Aorta (tissue), 5 donors: ENCODE data around the gene RBM47. TPM values are rescaled to one million over a fixed set of nuclear protein-coding genes. Genes with fewer than 3 reads are reported as not detected.
"Not testable (repeated sequence)": the region's sequence is repeated elsewhere in the genome, so short reads cannot be mapped to it uniquely, and the experiment has no call there.

Experiments
- ATAC-seq: fragments of 200-7000 bp; cut with Tn5 transposase; one replicate; pipeline ENCODE4 v1.9.1; 2022; ENCODE audit warnings: moderate library complexity; ENCODE audit not compliant: low FRiP score
- DNase-seq, 2 donors: peaks; one replicate each; pipeline ENCODE4 v3.0.0-alpha.2; 2020
- H3K27ac ChIP-seq, 2 donors: one replicate each; pipeline ENCODE4 v1.5.1; 2013; ENCODE audit warnings: low read length in 2 of 2, mild to moderate bottlenecking in 2 of 2, moderate library complexity in 2 of 2, control low read depth in 1 of 2, inconsistent platforms in 1 of 2, low read depth in 1 of 2
- H3K27me3 ChIP-seq, 2 donors: one replicate each; pipeline ENCODE4 v1.6.1; 2013; ENCODE audit warnings: control low read depth in 1 of 2, low read length in 1 of 2, mild to moderate bottlenecking in 1 of 2, moderate library complexity in 1 of 2; ENCODE audit not compliant: insufficient read depth in 2 of 2, control insufficient read depth in 1 of 2
- H3K36me3 ChIP-seq, 2 donors: one replicate each; pipeline ENCODE4 v1.6.1; 2013; ENCODE audit warnings: control low read depth in 1 of 2, low read length in 1 of 2, mild to moderate bottlenecking in 1 of 2; ENCODE audit not compliant: insufficient read depth in 2 of 2, control insufficient read depth in 1 of 2
- H3K4me1 ChIP-seq, 2 donors: one replicate each; pipeline ENCODE4 v1.6.1; 2013; ENCODE audit warnings: low read length in 2 of 2, control low read depth in 1 of 2, mild to moderate bottlenecking in 1 of 2, moderate library complexity in 1 of 2; ENCODE audit not compliant: insufficient read depth in 2 of 2, control insufficient read depth in 1 of 2
- H3K4me3 ChIP-seq, 2 donors: one replicate each; pipeline ENCODE4 v1.5.1; 2013; ENCODE audit warnings: low read length in 2 of 2, control low read depth in 1 of 2, mild to moderate bottlenecking in 1 of 2
- H3K9me3 ChIP-seq: one replicate; pipeline ENCODE4 v1.6.1; 2013; ENCODE audit warnings: mild to moderate bottlenecking, low read length; ENCODE audit not compliant: control insufficient read depth
- WGBS, 2 donors: extraction: QIAGEN DNeasy Blood & Tissue Kit; methylation state at CpG; one replicate each; pipeline ENCODE4 v1.1.7; 2013; 5-methylcytosine and 5-hydroxymethylcytosine counted together
- intact Hi-C, 2 donors: fragments of 100-400 bp; cut with DNase I; formaldehyde crosslinking; loops; one replicate each; pipeline versions ENCODE4 v1.14.2 to v1.15.0; 2022
- polyA plus RNA-seq, 2 donors: library from polyadenylated mRNA; stranded (reverse); fragments of 200-250 nt; gene quantifications; one replicate each; pipeline ENCODE4 v1.2.3, GENCODE V29; 2013
- total RNA-seq, 2 donors: library from RNA; stranded (reverse); fragmentation: NEBNext Ultra II Directional; extraction: Animal tissue kit (Norgen Biotek cat#: 25700); gene quantifications; one replicate each; pipeline ENCODE4 v1.2.1, GENCODE V29; 2021
- donor health status: healthy with polysubstance abuse.
- donor health status: Bipolar disorder and iron deficiency.
- donor health status: DM: no; HTN: no; CAD: no.
- donor health status: DM: no; HTN: no; CAD: no.
- donor health status: DM: yes; HTN: yes; CAD: no.

The RBM47 gene
- total and polyA plus RNA-seq, 4 donors: 1.8 to 33.5 (median 23.1) TPM

DNA sequence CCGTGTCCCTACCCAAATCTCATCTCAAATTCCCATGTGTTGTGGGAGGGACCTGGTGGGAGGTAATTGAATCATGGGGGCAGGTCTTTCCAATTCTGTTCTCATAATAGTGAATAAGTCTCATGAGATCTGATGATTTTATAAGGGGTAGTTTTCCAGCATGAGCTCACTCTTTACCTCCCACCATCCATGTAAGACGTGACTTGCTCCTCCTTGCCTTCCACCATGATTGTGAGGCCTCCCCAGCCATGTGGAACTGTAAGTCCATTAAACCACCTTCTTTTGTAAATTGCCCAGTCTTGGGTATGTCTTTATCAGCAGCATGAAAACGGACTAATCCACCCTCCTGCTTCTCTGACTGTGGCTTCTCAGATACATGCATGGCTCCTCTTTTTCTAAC, 222.2 kb downstream of the RBM47 start:
- not testable (repeated sequence) for ATAC-seq, H3K4me3 ChIP-seq
- WGBS, 2 donors: 71 to 73% methylated on average over 3 of the region's 3 CpGs

DNA sequence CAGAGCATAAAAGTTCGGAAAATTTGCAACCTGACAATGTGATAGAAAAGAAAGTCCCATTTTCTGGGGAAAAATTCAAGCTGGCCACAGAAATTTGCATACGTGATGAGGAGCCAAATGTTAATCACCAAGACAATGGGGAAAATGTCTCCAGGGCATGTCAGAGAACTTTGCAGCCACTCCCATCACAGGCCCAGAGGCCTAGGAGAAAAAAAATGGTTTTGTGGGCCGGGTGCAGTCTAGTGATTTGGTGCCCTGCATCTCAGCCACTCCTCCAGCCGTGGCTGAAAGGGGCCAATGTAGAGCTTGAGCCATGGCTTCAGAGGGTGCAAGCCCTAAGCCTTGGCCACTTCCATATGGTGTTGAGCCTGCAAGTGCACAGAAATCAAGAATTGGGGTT, 223.3 kb downstream of the RBM47 start:
- H3K36me3 ChIP-seq: no peaks in the 10 kb centered on the region
- WGBS, 2 donors: 88 to 91% methylated on average over 4 of the region's 4 CpGs
- intact Hi-C loops: no loop called here
- DNase-seq: no peak
- no peak for ATAC-seq
- no peak overlapping the region for H3K4me3 ChIP-seq
- H3K27ac ChIP-seq: no peak overlapping the region
- H3K9me3 ChIP-seq: no peaks in the 10 kb centered on the region
- H3K27me3 ChIP-seq: no peaks in the 10 kb centered on the region
- H3K4me1 ChIP-seq: no peaks in the 10 kb centered on the region

More for the DNA sequence above, 222.2 kb downstream of the RBM47 start:
- H3K27ac ChIP-seq, H3K9me3 ChIP-seq, intact Hi-C loops, H3K36me3 ChIP-seq, DNase-seq, H3K4me1 ChIP-seq, H3K27me3 ChIP-seq: not testable (repeated sequence)

DNA sequence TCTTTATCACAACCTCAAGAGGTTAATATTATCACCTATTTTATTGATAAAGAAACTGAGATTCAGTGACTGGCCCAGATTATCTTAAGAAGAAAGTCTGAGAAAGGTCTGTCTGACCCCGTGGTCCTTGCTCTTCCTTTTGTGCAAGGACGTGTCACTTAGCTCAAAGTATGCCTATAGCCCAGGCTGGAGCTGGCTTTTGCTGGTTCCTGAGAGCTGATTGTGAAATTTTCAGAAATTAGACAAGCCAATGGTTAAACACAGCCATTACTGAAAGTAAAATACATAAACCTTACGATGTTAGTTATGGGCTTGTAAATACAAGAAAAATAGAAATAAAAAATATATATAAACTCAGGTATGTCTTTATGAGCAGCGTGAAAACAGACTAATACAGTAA, 224.5 kb downstream of the RBM47 start:
- intact Hi-C loops: no loop called here
- no peaks in the 10 kb centered on the region for H3K27me3 ChIP-seq
- WGBS, 2 donors: 86 to 88% methylated on average over 4 of the region's 4 CpGs
- DNase-seq (no peak), ATAC-seq (no peak)
- no peaks in the 10 kb centered on the region for H3K36me3 ChIP-seq
- no peak overlapping the region for H3K4me3 ChIP-seq
- H3K9me3 ChIP-seq: no peaks in the 10 kb centered on the region
- no peaks in the 10 kb centered on the region for H3K4me1 ChIP-seq
- H3K27ac ChIP-seq: no peak overlapping the region

DNA sequence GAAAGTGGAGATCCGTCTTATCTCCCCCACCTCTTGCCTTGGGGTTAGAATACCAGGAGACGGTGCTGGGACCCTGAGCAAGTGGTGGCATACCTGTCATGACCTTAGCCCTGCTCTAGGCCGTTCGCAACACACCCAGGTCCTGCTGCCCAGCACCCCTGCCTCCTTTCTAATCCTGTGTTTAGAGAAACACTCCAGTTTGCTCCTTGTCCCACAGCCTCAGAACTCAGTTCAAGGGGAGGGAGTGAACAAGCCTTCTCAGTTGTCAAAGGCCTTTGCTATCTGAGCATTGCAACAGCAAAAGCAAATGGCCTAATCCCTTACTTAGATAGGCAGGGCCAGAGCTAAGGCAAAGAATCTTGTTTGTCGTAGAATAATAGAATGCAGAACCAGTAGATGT, 226.6 kb downstream of the RBM47 start:
- intact Hi-C loops: no loop called here
- H3K27me3 ChIP-seq: no peaks in the 10 kb centered on the region
- H3K4me1 ChIP-seq: no peaks in the 10 kb centered on the region
- ATAC-seq: no peak
- no peaks in the 10 kb centered on the region for H3K9me3 ChIP-seq
- no peak overlapping the region for H3K27ac ChIP-seq
- no peak for DNase-seq
- no peaks in the 10 kb centered on the region for H3K36me3 ChIP-seq
- H3K4me3 ChIP-seq: no peak overlapping the region
- 80 to 85% methylated on average over 5 of the region's 5 CpGs for WGBS, 2 donors

DNA sequence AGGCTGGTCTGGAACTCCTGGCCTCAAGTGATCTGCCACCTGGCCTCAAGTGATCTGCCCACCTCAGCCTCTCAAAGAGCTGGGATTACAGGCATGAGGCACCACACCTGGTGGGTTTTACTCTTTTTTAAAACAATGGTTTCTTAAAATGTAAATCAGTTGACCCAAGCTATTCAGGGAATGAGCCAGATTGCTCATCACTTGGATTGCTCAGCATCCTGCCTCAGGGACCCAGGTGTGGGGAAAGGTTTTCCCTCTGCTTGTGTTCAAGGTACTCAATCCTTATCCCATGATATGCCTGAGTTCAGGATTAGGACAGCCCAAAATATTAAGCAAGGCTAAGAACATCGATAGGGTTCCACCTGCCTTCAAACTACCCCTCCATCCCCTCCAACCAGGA, 227.1 kb downstream of the RBM47 start:
- no peaks in the 10 kb centered on the region for H3K36me3 ChIP-seq
- intact Hi-C loops: no loop called here
- no peak for DNase-seq
- no peaks in the 10 kb centered on the region for H3K9me3 ChIP-seq
- 93 to 100% methylated on average over 1 of the region's 1 CpG for WGBS, 2 donors
- no peak overlapping the region for H3K4me3 ChIP-seq
- no peaks in the 10 kb centered on the region for H3K27me3 ChIP-seq
- no peaks in the 10 kb centered on the region for H3K4me1 ChIP-seq
- no peak overlapping the region for H3K27ac ChIP-seq
- ATAC-seq: no peak

DNA sequence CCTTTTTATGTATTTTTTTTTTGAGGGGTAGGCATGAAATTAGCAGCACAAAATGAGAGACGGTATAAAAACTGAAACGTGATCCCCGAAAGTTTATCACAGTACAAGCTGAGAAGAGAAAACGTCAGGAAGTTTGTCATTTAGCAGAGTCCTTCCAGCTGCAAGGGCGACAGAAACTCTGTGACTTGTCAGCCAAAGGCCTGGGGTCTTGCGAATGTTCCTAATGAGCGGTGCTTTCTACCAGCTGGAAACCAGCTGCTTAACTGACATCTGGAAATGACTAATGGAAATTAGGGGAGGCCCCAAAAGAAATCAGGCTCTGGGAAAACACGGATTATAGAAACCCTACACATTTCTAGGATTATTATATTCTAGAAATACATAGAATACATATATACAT, 228.0 kb downstream of the RBM47 start:
- ATAC-seq (no peak), DNase-seq (no peak)
- Histone ChIP-seq H3K27ac (no peak overlapping the region), H3K36me3 (no peaks in the 10 kb centered on the region), H3K9me3 (no peaks in the 10 kb centered on the region), H3K27me3 (no peaks in the 10 kb centered on the region), H3K4me1 (no peaks in the 10 kb centered on the region), H3K4me3 (no peak overlapping the region)
- intact Hi-C loops: no loop called here
- WGBS, 2 donors: 40 to 41% methylated on average over 8 of the region's 8 CpGs

DNA sequence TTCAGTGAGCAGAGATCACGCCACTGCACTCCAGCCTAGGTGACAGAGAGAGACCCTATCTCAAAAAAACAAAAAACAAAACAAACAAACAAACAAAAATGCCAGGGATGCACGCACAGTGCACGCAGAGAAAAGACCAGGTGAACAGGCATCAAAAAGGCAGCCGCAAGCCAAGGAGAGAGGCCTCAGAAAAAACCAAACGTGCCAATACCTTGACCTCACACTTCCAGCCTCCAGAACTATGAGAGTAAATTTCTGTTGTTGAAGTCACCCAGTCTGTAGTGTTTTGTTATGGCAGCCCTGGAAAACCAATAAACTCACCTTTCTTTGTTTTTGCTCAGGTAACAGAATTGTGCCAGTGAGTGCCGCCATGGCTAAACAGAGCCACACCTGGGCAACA, 228.6 kb downstream of the RBM47 start:
- Histone ChIP-seq H3K27me3 (no peaks in the 10 kb centered on the region), H3K36me3 (no peaks in the 10 kb centered on the region), H3K9me3 (no peaks in the 10 kb centered on the region), H3K27ac (no peak overlapping the region), H3K4me3 (no peak overlapping the region), H3K4me1 (no peaks in the 10 kb centered on the region)
- 91 to 93% methylated on average over 6 of the region's 6 CpGs for WGBS, 2 donors
- ATAC-seq (no peak), DNase-seq (no peak)
- intact Hi-C loops: no loop called here

DNA sequence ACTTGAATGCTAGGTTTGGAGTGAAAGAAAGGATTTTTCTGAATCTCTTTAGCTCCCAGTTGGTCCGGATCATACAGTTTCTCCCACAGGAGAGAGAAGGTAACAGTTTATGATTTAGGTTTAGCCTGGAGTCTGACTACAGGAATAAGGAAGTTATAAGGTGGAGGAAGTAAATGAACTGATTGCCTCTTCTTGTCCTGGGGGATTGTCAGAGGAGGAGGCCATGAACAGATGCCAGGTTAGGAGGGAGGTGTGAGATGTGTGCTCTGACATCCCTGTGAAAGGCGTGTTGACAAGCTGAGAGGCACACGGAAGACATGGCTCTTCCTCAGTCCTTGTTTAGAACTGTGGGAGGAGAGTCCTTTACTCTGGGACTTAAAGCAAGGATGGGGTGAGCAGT, 230.1 kb downstream of the RBM47 start:
- Histone ChIP-seq H3K9me3 (no peaks in the 10 kb centered on the region), H3K27me3 (no peaks in the 10 kb centered on the region), H3K27ac (no peak overlapping the region), H3K36me3 (no peaks in the 10 kb centered on the region), H3K4me3 (no peak overlapping the region), H3K4me1 (no peaks in the 10 kb centered on the region)
- ATAC-seq: no peak
- no peak for DNase-seq
- 83 to 85% methylated on average over 3 of the region's 3 CpGs for WGBS, 2 donors
- intact Hi-C loops: no loop called here

DNA sequence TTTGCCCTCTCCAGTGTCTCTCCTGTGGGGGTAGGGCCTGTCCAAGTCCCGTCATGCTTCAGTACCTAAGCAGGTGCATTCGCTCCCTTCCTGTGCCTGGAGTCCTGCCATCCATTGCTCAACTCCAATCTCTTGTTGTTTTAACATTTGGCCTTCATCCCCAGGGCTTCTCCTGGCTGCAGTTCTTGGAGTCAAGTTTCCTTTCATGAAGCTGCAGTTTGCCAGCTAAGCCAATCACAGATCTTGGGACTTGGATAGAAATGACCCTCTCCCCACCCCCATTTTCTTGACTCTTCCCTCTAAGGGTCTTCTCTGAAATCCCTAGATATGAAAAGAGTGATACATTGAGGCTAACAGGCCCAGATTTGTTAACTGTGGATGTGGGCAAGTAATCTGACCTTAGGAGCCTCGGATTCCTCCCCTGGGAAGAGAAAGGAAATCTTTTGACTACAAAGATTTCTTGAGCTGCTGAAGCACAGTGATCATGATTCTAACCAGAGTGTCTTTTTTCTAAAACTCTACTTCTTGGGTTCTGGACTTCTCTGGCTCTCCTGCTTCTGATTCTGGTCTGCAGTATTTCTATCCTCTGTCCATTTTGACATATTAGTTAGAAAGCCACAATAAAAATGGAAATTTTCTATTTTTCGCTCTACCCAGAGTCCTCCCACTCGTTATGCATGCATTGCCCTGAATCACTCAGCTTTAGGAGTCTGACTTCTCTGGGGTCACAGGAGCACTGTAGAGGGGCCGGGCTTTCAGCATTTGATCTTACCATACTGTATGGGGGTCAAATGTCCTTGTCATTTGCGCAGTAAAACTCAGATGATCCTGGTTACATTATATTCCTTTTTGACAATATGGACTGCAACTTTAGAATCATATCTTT, 233.5 kb downstream of the RBM47 start:
- Histone ChIP-seq H3K27ac (no peak overlapping the region), H3K36me3 (no peaks in the 10 kb centered on the region), H3K4me1 (no peaks in the 10 kb centered on the region), H3K9me3 (no peaks in the 10 kb centered on the region), H3K4me3 (no peak overlapping the region), H3K27me3 (no peaks in the 10 kb centered on the region)
- no peak for ATAC-seq
- intact Hi-C loops: no loop called here
- WGBS, 2 donors: 50 to 55% methylated on average over 7 of the region's 7 CpGs
- no peak for DNase-seq
